LNCAP (cell line): ENCODE results near the gene STARD5.

Experiments used
- TF ChIP-seq, protein P1 (sequence below): fragments of 450-650 bp; IDR thresholded peaks from 2 replicates; pipeline ENCODE4 v1.5.1; 2017; ENCODE audit warnings: mild to moderate bottlenecking

The STARD5 gene

GRCh38 chr15:81329446-81329845 lies 5.5 kb upstream of the STARD5 start:
- TF ChIP-seq, protein P1, sequence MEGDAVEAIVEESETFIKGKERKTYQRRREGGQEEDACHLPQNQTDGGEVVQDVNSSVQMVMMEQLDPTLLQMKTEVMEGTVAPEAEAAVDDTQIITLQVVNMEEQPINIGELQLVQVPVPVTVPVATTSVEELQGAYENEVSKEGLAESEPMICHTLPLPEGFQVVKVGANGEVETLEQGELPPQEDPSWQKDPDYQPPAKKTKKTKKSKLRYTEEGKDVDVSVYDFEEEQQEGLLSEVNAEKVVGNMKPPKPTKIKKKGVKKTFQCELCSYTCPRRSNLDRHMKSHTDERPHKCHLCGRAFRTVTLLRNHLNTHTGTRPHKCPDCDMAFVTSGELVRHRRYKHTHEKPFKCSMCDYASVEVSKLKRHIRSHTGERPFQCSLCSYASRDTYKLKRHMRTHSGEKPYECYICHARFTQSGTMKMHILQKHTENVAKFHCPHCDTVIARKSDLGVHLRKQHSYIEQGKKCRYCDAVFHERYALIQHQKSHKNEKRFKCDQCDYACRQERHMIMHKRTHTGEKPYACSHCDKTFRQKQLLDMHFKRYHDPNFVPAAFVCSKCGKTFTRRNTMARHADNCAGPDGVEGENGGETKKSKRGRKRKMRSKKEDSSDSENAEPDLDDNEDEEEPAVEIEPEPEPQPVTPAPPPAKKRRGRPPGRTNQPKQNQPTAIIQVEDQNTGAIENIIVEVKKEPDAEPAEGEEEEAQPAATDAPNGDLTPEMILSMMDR = no peak

GRCh38 chr15:81327516-81327915 lies 3.6 kb upstream of the STARD5 start:
- TF ChIP-seq, protein P1 = no peak

DNA sequence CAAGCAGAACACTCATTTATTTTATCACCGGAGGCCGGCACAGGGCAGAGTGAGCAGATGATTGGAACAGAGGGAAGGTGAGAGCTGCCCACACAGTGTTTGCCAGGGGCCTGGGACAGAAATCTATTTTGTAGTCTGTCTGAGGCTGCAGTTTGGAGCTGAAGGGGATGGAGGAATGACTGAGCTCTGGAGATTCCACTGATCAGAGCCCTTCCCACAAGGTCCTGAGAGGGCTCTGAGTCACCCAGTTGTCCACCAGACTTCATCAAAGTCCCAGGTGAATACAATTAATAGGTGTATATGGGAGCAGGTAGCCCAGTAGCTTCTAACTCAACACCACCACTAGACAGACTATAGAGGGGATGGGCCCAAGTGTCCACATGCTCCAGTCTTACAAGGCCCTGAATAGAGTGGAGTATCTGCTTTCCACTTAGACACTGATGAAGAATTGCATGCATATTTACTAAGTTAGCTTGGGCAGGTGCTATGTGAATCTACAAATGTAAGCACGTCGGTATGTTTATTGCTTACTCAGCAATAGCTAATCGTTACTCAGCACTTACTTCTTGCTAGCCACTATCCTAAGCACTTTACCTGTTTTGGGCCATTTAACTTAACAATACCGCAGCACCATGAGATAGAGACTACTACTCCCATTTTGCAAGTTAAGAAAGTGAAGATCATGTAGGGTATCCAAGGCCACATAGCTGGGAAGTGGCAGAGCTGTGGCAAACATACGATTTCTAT lies 2.7 kb upstream of the STARD5 start:
- TF ChIP-seq, protein P1 = no peak

GRCh38 chr15:81323559-81323943 lies 390 bp downstream of the STARD5 start:
- TF ChIP-seq, protein P1 = no peak

GRCh38 chr15:81322676-81323253 lies 1.2 kb downstream of the STARD5 start:
- TF ChIP-seq, protein P1 = no peak

GRCh38 chr15:81321667-81322066 lies 2.3 kb downstream of the STARD5 start:
- TF ChIP-seq, protein P1 = no peak

DNA sequence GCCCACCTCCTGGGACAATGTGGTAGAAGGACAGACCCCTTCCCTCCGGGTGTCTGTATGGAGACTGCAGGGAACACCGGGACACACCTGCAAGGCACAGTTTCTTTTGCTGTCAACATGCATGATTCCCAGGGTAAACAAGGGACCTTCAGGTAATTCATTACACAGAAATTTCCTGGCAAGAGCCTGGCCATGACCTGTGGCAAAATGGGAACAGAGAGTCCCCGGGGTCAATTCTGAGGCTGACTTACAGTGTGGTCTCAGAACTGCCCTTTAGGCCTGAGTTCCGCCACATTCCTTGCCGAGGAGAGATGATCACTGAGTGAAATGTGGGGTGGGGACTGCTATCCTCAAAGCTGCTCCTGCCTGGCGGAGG lies 6.3 kb downstream of the STARD5 start:
- TF ChIP-seq, protein P1 = no peak
